Suprapubic skin (tissue), 4 donors: ENCODE results near the gene APOLD1. TPM values are rescaled to one million over a fixed set of nuclear protein-coding genes. Genes with fewer than 3 reads are reported as not detected.
"Not testable (repeated sequence)": the region's sequence is repeated elsewhere in the genome, so short reads cannot be mapped to it uniquely, and the experiment has no call there.

ENCODE experiments used
- DNase-seq, 2 donors: peaks; one replicate each; pipeline ENCODE4 v3.0.0-alpha.2; 2019; ENCODE audit warnings: low spot score in 2 of 2
- H3K27ac ChIP-seq: fragments of 200-600 bp; sonication (generic); one replicate; pipeline ENCODE4 v1.5.1; 2019
- H3K27me3 ChIP-seq: fragments of 200-600 bp; sonication (generic); one replicate; pipeline ENCODE4 v1.5.1; 2019
- H3K36me3 ChIP-seq: fragments of 200-600 bp; sonication (generic); one replicate; pipeline ENCODE4 v1.5.1; 2019
- H3K4me1 ChIP-seq: fragments of 200-600 bp; sonication (generic); one replicate; pipeline ENCODE4 v1.5.1; 2019
- H3K4me3 ChIP-seq: fragments of 200-600 bp; sonication (generic); one replicate; pipeline ENCODE4 v1.5.1; 2019; ENCODE audit warnings: mild to moderate bottlenecking
- H3K9me3 ChIP-seq: fragments of 200-600 bp; sonication (generic); one replicate; pipeline ENCODE4 v1.5.1; 2019
- EP300 ChIP-seq: sonication (generic); formaldehyde crosslinking; IDR thresholded peaks from one replicate; pipeline ENCODE4 v1.6.1; 2017; ENCODE audit warnings: antibody characterized with exemption
- POLR2A ChIP-seq, 2 donors: fragments of 450-650 bp; IDR thresholded peaks; one replicate each; pipeline ENCODE4 v1.6.1; 2017; ENCODE audit warnings: antibody characterized with exemption in 2 of 2, mild to moderate bottlenecking in 2 of 2, moderate library complexity in 2 of 2
- POLR2AphosphoS5 ChIP-seq, 3 donors: sonication (generic); formaldehyde crosslinking; IDR thresholded peaks; one replicate each; pipeline ENCODE4 v1.6.1; 2017; ENCODE audit warnings: antibody characterized with exemption in 3 of 3
- WGBS: methylation state at CpG from one replicate; pipeline ENCODE4 v1.1.5; 2018; 5-methylcytosine and 5-hydroxymethylcytosine counted together
- total RNA-seq, 4 donors: library from RNA; depleted of rRNA; stranded (reverse); fragments of >200 nt; gene quantifications; one replicate each; pipeline ENCODE4 v1.1.0, GENCODE V29; 2016
- TF ChIP-seq, protein P1 (sequence below), 2 donors: fragments of 200-600 bp in 1 of 2; fragments of 450-650 bp in 1 of 2; sonication (generic) in 1 of 2; IDR thresholded peaks; one replicate each; pipeline ENCODE4 v1.5.1; 2016 to 2019; ENCODE audit warnings: antibody characterized with exemption in 2 of 2, mild to moderate bottlenecking in 1 of 2, moderate library complexity in 1 of 2

The APOLD1 gene
- total RNA-seq, 4 donors from 2014 or later = 14.6 to 25.5 (median 16.4) TPM

DNA sequence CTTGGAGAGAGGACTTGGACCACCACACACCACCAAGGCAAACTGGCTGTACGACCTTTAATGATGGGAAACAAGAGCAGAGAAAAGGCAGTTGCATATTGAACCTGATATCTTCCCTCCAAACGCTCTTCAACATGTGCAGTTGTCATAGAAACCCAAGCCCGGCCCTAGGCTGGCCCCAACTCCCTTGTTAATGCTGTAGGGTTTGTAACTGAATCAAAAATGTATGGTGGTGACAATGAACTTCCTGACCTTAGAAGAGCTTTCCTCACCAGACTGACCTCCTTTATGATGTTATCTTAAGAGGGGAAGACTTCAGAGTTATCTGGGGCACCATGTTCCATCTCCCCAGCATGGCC lies 12.3 kb downstream of the APOLD1 start:
- WGBS = 91% methylated on average over 3 of the region's 3 CpGs

GRCh38 chr12:12798480-12798879 lies 13.0 kb downstream of the APOLD1 start:
- TF ChIP-seq EP300 (no peak), POLR2A (IDR thresholded peaks at IDR 0.05) (no peak), POLR2AphosphoS5 (IDR thresholded peaks at IDR 0.05) (no peak)
- TF ChIP-seq, protein P1, sequence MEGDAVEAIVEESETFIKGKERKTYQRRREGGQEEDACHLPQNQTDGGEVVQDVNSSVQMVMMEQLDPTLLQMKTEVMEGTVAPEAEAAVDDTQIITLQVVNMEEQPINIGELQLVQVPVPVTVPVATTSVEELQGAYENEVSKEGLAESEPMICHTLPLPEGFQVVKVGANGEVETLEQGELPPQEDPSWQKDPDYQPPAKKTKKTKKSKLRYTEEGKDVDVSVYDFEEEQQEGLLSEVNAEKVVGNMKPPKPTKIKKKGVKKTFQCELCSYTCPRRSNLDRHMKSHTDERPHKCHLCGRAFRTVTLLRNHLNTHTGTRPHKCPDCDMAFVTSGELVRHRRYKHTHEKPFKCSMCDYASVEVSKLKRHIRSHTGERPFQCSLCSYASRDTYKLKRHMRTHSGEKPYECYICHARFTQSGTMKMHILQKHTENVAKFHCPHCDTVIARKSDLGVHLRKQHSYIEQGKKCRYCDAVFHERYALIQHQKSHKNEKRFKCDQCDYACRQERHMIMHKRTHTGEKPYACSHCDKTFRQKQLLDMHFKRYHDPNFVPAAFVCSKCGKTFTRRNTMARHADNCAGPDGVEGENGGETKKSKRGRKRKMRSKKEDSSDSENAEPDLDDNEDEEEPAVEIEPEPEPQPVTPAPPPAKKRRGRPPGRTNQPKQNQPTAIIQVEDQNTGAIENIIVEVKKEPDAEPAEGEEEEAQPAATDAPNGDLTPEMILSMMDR (IDR thresholded peaks at IDR 0.05) = no peak
- H3K9me3 ChIP-seq = no peaks in the 10 kb centered on the region
- DNase-seq = no peak

More for the DNA sequence above, 12.3 kb downstream of the APOLD1 start:
- Histone ChIP-seq H3K4me3 (no peak overlapping the region), H3K27ac (no peak overlapping the region), H3K9me3 (no peaks in the 10 kb centered on the region), H3K36me3 (no peaks in the 10 kb centered on the region), H3K4me1 (peaks cover 13% of the 10 kb centered on the region), H3K27me3 (no peaks in the 10 kb centered on the region)
- DNase-seq = no peak
- TF ChIP-seq, protein P1 (IDR thresholded peaks at IDR 0.05) = no peak
- TF ChIP-seq POLR2A (IDR thresholded peaks at IDR 0.05) = no peak
- TF ChIP-seq EP300 = no peak
- no peak for TF ChIP-seq POLR2AphosphoS5 (IDR thresholded peaks at IDR 0.05)

GRCh38 chr12:12799163-12799920 lies 13.9 kb downstream of the APOLD1 start:
- Histone ChIP-seq H3K9me3 (no peaks in the 10 kb centered on the region), H3K27ac (no peak overlapping the region), H3K4me3 (no peak overlapping the region), H3K27me3 (no peaks in the 10 kb centered on the region), H3K4me1 (peaks cover 29% of the 10 kb centered on the region), H3K36me3 (no peaks in the 10 kb centered on the region)
- TF ChIP-seq POLR2A (IDR thresholded peaks at IDR 0.05) (no peak), POLR2AphosphoS5 (IDR thresholded peaks at IDR 0.05) (no peak), EP300 (no peak)
- TF ChIP-seq, protein P1 (IDR thresholded peaks at IDR 0.05) = no peak
- DNase-seq = no peak
- 86% methylated on average over 8 of the region's 8 CpGs for WGBS

More at GRCh38 chr12:12798480-12798879, 13.0 kb downstream of the APOLD1 start:
- Histone ChIP-seq H3K27me3 (no peaks in the 10 kb centered on the region), H3K4me1 (peaks cover 20% of the 10 kb centered on the region), H3K4me3 (no peak overlapping the region), H3K36me3 (no peaks in the 10 kb centered on the region), H3K27ac (no peak overlapping the region)
- WGBS = 67% methylated on average over 1 of the region's 1 CpG

DNA sequence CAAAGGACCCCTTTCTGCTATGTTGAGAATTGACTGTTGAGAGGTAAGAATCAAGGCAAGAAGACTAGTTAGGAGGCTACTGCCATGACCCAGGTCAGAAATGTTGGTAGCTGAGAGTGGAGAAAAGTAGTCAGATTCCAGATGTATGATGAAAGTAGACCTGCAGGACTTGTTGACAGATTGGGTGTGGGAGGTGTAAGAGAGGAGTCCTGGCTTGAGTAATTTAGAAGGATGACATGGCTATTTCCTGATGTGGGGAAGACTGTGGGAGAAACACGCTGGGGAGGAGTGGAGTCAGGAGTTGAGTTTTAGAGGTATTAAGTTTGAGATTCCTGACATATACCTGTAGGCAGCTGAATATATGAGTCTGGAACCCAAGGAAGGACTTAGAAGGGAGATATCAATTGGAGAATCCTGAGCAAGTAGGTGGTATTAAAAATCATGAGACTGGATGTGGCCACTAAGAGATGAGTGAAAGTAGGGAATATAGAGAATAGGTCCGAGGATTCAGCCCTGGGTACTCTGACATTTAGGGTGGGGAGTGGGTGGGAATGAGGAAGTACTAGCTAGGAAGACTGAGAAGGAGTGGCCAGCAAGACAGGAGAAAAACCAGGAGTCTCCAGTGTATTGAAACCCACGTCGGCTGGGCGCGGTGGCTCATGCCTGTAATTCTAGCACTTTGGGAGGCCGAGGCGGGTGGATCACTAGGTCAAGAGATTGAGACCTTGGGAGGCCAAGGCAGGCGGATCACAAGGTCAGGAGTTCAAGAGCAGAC lies 15.1 kb downstream of the APOLD1 start:
- peaks cover 38% of the 10 kb centered on the region for H3K4me1 ChIP-seq
- H3K27me3 ChIP-seq = no peaks in the 10 kb centered on the region
- no peak overlapping the region for H3K4me3 ChIP-seq
- TF ChIP-seq POLR2AphosphoS5 (IDR thresholded peaks at IDR 0.05) (no peak), POLR2A (IDR thresholded peaks at IDR 0.05) (no peak), EP300 (no peak)
- TF ChIP-seq, protein P1 (IDR thresholded peaks at IDR 0.05) = no peak
- no peaks in the 10 kb centered on the region for H3K9me3 ChIP-seq
- no peaks in the 10 kb centered on the region for H3K36me3 ChIP-seq
- H3K27ac ChIP-seq = no peak overlapping the region
- WGBS = 86% methylated on average over 9 of the region's 9 CpGs
- no peak for DNase-seq

- not testable (repeated sequence) for H3K9me3 ChIP-seq, DNase-seq, H3K27ac ChIP-seq, H3K36me3 ChIP-seq, H3K4me3 ChIP-seq, H3K27me3 ChIP-seq
- WGBS = 89% methylated on average over 4 of the region's 4 CpGs
- peaks cover 41% of the 10 kb centered on the region for H3K4me1 ChIP-seq
These were observed 16.2 kb downstream of the APOLD1 start for GRCh38 chr12:12801656-12802055.
